C4-2B (cell line): ENCODE results near the gene ANO2.

Experiments
- H3K27ac ChIP-seq: fragments of 450-650 bp; 2 replicates; pipeline ENCODE4 v1.5.1; 2017
- CTCF ChIP-seq: fragments of 450-650 bp; conservative IDR thresholded peaks from 2 replicates; pipeline ENCODE4 v1.5.1; 2017; ENCODE audit warnings: mild to moderate bottlenecking
- ZFX ChIP-seq: fragments of 450-650 bp; IDR thresholded peaks from 2 replicates; pipeline ENCODE4 v1.6.1; 2017

ANO2 gene

GRCh38 chr12:5611162-5611561 lies 333.9 kb downstream of the ANO2 start:
- no peak for TF ChIP-seq ZFX
- no peak for TF ChIP-seq CTCF
- H3K27ac ChIP-seq: no peak overlapping the region

GRCh38 chr12:5599378-5599777 lies 345.7 kb downstream of the ANO2 start:
- no peak overlapping the region for H3K27ac ChIP-seq
- TF ChIP-seq ZFX (no peak), CTCF (no peak)

- TF ChIP-seq CTCF: no peak
- no peak for TF ChIP-seq ZFX
- no peak overlapping the region for H3K27ac ChIP-seq
These were observed 351.1 kb downstream of the ANO2 start for GRCh38 chr12:5593998-5594397.

- no peak overlapping the region for H3K27ac ChIP-seq
- TF ChIP-seq CTCF: no peak
- TF ChIP-seq ZFX: no peak
These were observed 352.0 kb downstream of the ANO2 start for GRCh38 chr12:5593086-5593485.

GRCh38 chr12:5592310-5592709 lies 352.7 kb downstream of the ANO2 start:
- TF ChIP-seq ZFX (no peak), CTCF (no peak)

GRCh38 chr12:5590316-5590715 lies 354.7 kb downstream of the ANO2 start:
- H3K27ac ChIP-seq: no peak overlapping the region
- no peak for TF ChIP-seq CTCF
- TF ChIP-seq ZFX: no peak

More at GRCh38 chr12:5592310-5592709, 352.7 kb downstream of the ANO2 start:
- H3K27ac ChIP-seq: no peak overlapping the region

GRCh38 chr12:5589054-5589453 lies 356.0 kb downstream of the ANO2 start:
- TF ChIP-seq ZFX (no peak), CTCF (no peak)

More at GRCh38 chr12:5589054-5589453, 356.0 kb downstream of the ANO2 start:
- H3K27ac ChIP-seq: no peak overlapping the region
